HG03354 (cell line): ENCODE results near the gene PNLIP.

Experiments
- ATAC-seq: cut with Tn5 transposase; IDR thresholded peaks from one replicate; pipeline ENCODE4 v1.9.1; 2021; ENCODE audit warnings: mild to moderate bottlenecking; ENCODE audit not compliant: unreplicated experiment, poor library complexity, severe bottlenecking

PNLIP gene

DNA sequence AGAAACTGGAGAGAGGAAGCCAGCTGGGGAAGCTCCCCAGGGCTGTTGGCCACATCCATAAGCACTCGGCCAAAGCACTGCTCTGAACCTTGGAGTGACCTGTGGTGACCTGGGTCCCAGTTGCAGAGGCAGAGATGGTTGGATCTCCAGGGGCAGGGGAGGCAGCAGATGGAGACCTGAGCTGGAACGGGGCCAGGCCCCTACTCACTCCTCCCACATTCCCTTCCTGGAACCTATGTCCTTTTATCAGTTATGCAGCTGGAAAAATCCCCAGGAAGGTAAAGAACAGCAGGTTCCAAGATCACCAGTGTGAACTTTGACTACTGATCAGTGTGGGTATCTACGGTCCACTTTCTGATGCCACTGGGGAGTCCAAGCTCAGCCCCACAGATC is 65.4 kb downstream of the PNLIP start:
- ATAC-seq, result no peak

DNA sequence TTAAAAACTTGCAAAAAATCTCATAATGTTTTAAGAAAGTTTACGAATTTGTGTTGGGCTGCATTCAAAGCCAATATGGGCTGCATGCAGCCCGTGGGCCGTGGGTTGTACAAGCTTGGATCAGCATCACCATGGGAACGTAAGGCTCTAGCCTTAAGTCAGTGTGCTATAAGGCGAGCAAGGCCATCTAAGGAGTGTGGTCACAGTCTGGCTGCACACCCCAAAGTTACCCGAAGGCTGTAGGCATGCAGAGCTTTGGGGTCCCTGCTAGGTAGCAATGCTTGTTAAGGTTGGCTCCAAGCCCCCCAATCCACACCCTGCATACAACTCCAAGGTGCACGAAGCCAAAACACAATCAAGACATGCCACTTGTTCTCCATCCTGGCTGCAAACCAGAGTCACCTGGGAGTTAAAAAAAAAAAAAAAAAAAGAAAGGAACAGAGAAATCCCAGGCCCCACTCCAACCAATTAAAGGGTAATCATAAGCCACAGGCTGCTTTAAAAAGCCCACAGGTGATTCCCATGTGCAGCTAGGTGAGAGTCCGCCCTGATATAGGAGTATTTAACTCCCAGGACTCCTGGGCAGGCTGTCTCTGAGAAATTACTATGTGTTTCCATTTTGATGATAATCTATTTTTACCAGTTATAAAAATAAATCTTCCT is 66.5 kb downstream of the PNLIP start:
- ATAC-seq, result no peak

DNA sequence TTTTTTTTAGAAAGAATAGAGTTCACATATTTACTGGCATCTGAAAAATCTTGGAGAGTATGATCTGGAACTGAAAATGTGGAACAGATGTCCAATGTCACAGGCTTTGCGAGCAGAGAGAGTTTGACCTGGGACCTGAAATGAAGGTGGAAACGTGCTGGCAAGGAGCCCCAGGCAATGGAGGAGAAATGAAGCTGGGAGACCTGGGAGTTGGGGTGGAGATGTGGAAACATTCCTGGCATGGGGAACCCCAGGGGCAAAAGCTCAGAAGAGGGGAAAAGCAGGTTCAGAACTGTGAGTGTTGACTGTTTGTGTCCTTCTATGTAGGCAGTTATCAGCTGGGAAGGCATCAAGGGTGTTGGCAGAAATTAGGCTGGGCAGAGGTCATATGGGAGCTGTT is 67.7 kb downstream of the PNLIP start:
- ATAC-seq, result no peak

DNA sequence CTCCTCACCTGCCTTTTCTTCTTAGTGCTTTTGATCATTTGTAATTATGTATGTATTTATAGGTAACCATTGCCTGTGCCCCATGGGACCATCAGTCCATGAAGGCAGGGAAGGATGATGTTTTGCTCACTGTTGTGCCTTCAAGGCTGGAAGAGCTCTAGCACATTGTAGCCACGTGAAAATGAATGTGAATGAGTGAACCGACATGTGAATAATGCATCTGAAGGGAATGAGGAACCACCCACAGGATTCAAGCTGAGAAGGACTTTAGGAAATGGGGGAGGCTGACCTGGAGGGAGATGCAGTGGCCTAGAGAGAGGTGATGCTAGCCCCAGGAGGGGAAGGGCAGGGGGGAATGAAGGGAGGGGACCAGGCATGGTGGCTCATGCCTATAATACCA is 69.1 kb downstream of the PNLIP start:
- no peak for ATAC-seq

GRCh38 chr10:116615199-116615776 is 69.6 kb downstream of the PNLIP start:
- no peak for ATAC-seq
